8988T (cell line): ENCODE results near the gene FBXO24.
"Not testable (repeated sequence)": the region's sequence is repeated elsewhere in the genome, so short reads cannot be mapped to it uniquely, and the experiment has no call there.

Source experiments
- DNase-seq: peaks from one replicate; pipeline ENCODE4 v3.0.0; 2011

Gene FBXO24

DNA sequence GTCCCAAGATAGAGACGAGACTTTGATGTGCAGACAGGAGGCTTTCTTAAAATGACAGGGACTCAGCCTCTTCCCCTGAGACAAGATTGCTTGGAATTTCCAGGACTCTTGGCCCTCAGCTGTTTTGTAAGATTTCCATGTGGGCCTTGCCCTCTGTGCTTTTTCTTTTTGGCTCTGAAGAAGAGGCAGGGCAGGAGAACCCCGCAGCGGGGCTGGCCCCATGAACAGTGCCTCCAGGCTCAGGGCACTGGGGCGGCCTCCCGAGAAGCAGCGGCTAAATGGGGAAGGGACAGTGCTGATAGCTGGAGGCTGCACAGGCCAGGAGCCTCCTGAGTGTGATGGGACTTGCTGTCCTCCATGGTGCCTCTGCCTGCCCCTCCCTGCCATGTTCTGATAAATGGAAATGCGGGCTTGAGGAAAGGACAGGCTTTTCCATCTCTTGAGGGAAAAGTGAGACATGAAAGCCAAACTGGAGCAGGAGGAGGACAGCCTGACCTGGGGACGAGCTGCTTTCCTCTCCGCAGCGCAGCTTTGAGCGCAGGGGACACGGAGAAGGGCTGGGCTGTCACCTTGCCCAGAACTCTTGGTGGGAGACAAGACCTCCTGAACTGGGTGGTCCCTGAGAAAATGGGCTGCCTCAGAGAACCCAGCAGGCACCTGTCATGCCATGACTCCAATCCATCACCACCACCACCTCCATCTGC, 24.5 kb upstream of the FBXO24 start:
- DNase-seq = no peak

DNA sequence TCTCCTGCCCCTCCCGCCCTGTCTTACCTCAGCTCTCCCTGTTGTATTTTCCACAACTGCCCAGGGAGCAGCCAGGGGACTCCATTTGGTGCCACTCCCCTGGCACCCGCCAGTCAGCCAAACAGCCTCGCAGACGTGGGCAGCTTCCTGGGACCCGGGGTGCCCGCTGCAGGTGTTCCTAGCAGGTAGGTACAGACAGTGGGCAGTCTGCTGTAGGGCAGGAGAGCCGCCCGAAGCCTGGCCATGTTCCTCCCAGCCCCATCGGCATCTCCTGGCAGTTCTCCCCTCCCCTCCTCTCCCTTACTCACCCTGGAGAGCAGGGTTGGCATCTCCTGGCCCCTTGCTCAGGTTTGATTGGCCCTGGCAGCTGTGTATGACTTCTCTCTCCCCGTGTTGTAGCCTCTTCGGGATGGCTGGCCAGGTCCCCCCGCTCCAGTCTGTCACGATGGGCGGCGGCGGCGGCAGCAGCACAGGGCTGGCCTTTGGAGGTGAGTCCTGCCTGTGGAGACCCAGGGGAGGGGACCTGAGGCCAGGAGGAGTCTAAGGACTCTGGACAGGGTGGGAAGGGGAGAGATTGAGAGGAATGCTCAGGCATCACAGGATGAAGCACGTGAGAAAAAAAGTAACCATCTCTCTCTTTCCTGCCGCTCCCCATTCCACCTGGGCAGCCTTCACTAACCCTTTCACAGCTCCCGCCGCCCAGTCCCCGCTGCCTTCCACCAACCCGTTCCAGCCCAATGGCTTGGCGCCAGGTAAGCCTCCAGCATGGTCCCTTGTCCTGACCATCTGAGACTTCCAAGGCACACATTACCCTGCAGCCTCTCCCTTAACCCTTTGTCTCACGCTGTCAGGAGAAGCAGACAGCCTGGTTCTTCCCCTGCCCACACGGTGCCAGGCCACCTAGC, 23.7 kb upstream of the FBXO24 start:
- DNase-seq = no peak

DNA sequence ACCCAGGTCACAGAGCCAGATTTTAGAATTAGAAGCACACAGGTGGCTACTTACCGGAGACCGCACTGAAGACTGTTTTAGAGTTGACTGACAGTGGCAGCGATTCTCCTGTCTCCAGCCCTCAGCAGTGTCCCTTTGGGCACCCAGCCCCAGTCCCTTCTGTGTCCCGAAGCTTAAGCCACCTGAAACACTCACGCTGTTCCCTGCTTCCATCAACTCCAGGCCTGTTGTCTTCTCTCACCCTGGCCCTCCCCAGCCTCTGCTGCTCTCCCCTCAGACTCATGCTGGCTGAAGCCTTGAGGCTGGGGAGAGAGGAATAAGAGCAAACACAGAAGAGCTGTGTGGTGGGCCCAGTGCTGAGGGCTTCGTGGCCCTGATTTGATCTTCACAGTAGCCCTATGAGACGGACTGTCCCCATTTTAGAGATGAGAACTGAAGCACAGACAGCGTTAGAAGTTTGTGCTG, 23.0 kb upstream of the FBXO24 start:
- DNase-seq = no peak

DNA sequence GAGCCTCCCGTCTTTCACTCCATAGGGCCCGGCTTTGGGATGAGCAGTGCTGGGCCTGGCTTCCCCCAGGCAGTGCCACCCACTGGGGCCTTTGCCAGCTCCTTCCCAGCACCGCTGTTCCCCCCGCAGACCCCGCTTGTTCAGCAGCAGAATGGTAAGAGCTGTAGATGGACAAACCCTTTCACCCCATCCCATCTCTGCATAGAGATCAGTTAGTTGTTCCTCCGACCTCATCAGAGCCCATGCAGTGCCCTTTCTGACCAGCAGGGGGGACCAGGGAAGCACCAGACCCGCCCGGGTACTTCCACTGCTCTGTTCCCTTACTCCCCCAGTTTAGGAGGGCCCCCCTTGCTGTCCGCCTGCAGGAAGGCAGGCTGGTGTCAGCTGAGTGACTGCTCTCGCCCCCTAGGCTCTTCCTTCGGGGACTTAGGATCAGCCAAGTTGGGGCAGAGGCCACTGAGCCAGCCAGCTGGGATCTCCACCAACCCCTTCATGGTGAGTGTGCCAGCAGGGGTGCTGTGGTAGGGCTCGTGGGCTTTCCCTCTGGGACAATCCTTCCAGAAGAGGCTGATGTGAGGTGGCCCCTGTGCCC, 22.2 kb upstream of the FBXO24 start:
- DNase-seq = peak; percentile 88

DNA sequence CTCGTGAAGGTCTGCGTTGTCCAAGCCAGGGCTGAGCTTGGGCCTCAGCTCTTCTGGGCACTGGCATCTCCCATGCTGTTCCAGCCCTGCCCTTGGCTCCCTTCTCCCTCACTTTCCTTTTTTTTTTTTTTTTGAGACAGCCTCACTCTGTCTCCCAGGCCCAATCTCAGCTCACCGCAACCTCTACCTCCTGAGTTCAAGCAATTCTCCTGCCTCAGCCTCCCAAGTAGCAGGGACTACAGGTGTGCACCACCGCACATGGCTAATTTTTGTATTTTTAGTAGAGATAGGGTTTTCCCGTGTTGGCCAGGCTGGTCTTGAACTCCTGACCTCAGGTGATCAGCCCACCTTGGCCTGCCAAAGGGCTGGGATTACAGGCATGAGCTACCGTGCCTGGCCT, 21.7 kb upstream of the FBXO24 start:
- not testable (repeated sequence) for DNase-seq

DNA sequence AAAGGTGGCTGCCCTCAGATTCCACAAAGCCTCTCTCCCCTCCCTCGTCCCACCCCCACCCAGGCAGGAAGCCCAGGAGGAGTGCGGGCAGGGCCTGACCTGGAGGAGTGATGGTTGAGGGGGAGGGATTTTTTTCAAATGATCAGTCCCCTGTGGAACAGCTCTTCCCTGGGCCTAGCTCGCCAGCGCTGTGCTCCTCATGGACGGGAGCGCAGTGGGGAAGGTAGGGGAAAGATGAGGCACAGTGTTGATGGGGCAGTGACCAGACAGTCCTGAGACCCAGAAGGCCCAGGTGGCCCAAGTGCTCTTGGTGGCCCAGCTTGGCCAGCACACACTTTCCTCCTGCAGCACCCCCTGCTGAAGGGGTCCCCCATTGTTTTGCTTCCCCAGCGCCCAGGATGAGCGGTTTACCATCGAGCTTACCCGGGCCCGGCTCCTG, 21.0 kb upstream of the FBXO24 start:
- DNase-seq = no peak

DNA sequence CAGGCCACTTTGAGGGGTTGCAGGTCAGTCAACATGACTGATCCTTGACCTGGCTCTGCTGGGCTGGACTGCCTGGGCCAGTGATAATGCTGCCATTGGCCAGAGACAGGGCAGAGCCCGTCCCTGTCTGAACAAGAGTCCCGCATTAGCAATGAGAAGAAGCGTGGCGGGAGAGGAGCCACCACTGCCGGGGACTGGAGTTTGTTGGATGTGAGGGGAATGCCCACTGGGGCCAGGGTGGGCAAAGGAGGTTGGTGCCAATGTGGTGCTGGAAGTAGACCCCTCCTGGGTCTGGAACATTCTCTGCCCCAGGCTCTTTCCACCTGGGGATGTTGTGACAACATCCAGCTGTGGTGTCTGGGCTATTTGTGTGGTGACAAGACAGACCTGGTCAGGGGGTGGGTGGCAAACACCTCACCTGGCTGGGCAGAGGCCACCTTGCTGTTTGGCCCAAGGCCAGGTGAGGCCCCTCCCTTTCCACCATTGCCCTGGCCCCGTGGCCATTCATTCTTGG, 20.1 kb upstream of the FBXO24 start:
- DNase-seq = no peak

DNA sequence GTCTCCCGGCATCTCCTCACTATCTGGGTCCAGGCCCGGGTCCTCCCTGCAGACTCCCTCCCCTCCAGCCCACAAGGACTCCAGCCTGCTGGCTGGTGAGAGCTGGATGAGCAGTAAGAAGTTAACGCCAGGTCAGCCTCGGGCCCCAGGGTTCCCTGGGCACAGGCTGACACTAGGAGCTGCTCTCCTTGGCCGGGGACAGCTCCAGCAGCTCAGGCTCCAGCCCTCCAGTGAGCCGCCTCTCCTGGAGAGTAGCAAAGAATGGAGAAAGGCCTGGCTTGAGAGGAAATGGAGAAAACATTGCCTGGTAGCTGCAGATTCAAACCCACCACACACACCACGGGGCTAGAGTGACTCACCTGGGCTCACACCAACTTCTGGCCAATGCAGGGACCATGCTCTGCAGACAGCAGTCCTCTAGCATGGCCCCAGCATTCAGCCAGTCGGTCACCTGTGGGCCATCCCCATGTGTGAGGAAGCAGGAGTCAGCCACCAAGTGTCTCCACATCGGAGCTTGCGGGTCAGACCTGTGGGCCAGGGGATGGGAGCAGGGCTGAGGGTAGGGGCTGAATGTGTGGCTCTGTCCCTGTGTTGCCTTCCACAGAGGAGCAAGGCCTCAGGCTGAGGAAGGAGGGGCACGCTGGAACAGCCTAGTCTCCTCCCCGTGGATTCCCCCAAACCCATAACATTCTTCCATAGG, 18.9 kb upstream of the FBXO24 start:
- no peak for DNase-seq

DNA sequence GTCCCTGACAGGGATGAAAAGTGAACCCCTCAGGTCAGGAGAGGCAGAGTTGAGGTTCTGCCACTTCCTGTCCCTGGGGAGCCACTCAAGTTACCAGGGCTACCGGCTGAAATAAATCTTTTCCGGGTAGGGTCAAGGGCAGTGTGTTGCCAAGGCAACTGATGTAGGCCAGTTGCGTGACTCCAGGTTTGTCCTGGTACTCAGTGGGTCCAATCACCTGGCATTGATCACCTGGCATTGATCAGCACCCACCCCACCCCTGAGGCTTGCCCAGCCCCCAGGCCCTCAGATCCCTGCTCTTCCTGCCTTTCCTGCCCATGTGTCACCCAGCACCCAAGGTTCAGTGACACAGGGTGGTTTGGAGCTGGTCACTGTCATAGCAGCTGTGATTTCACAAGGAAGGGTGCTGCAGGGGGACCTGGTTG, 18.4 kb upstream of the FBXO24 start:
- DNase-seq = no peak

DNA sequence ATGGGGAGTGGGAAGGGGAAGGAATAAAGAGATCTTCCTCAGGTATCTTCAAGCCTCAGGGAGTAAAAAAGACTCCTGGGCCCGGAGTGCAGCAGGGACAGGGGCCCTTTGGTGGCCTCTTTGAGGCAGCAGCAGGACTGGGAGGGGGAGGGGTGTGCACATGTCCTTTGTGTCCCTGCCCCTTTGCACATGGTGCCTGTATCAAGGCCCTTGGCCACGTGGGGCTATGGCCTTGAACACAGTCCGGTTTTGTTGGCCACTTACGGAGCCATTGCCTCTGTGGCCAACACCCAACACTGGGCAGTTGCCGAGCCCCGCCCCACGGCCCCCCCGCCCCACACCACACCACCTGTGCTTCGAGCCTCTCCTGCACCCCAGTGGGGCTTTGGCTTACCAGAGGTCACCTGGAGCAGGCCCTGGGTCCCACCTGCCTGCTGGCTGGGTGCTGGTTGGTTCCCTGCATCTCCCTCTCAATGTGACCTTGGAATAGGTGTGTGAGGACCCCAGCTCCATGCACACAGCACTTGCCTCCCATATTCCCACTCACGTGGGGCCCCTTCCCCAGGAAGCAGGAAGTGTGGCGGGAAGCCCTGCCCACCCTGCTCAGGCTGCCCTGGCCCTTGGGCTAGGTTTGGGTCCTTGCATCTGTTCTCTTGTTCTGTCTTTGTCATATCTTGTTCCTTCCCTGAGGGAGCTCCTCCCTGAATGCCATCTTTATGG, 17.8 kb upstream of the FBXO24 start:
- DNase-seq = no peak

DNA sequence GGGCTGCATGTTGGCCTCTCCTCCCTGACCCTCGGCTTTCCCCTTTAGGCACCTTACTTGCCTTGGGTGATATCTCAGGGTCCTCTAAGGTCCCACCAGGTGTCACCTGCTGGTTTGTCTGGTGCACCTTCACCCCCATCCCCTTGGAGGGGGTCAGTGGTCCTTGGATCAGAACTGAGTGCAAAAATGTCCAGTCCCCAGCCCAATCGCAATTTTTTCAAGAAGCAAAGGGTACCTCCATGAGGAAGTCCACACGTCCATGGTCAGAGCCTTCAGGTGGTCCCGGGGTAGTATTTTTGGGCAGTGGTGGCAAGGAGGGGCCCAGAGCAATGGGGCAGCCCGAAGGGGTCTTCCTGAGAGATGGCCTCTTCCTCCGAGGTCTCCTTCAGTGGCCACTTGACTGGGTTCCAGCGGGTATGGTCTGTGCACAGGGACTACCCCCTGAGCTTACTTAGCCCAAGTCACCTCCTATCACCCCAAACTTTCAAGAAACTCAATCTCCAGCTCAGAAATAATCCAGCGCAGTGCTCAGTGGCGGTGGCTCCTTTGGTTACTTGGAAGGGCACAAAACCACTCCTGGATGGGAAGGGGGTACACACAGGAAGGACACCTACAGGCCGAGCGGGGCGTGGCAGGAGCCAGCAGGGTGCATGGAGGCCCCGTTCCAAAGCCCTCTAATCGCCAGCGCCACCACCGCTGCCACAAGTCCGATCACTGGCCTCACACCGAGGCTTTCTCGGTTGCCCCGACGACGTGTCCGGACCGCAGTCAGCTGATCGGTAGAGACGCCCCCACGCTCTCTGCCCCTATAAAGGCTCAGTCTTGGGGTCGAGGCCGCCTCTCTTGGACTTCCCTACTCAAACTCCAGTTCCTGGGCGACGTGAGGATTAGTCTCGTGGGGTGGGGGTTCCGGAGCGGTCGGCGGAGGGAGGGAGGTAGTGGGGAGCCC, 17.0 kb upstream of the FBXO24 start:
- DNase-seq = no peak

DNA sequence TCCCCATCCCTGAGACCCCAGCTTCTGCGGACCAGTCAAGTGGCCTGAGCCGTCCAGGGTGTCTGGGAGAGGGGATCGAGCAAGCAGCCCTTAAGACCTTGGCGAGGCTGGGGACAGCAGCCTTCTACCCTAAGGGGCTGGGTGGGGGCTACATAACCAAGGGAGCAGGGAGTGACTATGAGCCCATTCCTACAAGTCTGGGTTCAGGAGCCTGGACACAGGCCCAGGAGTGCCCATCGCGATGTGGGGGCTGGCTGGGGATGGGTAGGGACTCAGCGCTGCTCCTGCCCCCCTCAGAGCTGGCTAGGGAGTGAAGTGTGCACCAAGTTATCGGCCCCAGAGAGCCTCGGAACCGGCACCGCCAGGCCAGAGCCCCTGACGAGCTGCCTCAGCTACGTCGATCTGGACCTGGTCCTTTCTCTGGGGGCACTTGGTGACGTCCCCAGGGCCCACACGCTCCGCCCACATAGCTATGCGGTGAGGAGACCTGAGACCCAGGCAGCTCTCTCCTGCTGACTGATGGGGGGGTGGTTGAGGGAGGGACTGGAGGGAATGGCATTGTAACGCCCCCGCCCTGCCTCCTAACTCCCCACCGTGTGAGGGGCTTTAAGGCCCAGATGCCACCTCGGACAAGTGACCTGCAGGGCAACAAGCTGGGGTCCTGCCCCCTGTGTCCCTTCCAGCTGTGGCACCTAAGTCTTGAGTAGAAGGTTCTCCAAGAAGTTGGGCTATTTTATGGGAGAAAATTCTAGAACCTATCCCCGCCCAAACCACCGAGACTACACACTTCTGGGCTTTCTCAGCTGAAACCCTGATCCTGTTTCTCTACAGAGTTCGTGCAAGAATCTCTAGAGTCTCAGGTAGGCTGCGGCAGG, 14.9 kb upstream of the FBXO24 start:
- DNase-seq = no peak

DNA sequence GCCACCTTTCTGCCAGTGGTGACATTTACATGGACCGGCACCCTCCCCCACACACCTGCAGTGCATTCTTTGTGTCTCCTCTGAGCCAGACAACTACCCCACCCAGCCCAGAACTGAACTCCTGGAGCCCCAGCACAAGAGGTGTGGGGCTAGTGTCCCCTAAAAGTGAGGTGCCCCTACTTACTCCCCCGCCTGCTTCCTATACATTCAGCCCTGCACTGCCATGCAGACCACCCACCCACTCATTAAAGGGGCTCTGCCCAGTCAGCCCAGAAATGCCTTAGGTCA, 14.4 kb upstream of the FBXO24 start:
- DNase-seq = no peak

DNA sequence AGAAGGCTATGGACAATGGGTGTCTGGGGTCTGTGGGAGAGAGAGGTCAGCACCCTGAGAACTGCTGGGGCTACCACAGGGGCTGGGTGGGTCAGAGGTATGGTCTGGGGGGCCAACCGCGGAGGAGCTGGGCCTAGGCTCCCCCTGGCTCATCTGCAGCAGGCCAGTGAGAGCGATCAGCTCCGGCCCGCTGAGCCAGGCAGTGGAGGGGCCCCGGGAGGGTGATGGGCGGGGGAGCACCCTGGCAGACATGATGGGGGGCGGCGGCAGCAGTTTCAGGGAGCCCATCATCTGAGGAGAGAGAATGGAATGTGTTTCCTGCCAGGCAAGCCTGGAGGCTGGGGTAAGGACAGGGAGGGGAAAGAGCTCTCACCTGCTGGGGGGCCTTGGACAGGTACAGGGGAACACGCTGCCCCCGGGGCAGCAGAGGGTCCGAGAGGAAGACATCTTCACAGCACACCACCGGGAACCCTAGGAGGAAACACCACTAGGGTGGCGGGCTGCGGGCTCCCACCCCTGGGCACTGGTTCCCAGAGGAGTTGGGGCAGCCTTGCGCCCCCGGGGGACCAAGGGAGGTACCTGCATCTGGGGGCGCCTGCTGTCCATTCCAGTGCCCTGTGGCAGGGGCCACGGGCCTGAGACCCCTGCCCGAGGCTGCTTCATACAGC, 13.7 kb upstream of the FBXO24 start:
- DNase-seq = no peak

DNA sequence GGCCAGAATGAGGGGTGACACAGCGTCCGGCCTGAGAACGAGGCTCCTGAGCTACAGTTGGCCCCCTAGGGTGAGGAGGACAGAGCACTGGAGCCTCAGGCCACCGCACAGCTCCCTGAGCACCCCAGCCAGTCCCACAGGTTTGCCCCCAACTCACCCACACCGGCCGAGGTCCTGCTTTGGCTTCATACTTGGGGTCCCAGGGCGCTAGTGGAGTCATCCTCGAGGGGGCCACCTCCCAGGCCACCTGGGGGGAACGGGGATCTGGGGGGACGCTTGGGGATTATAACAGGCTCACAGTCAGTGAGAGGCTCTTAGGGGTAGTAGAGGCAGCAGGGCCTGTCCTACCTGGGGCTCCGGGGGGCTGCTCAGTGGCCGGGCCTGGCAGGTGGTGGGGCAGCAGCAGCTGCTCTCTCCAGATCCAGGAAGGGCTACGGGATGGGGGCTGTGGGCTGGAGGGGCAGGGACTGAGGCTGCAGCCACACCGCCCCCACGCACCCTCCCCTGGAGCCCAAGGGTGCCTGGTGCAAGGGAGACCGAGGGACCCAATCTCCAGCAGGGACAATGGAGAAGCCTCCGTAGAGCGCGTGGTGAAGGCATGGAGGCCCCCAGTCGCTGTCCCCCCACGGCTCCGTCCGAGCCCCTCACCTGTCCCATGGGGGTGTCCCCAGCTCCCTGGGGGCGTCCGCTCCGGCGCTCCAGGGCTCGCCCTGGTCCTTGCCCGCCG, 13.0 kb upstream of the FBXO24 start:
- DNase-seq = no peak

DNA sequence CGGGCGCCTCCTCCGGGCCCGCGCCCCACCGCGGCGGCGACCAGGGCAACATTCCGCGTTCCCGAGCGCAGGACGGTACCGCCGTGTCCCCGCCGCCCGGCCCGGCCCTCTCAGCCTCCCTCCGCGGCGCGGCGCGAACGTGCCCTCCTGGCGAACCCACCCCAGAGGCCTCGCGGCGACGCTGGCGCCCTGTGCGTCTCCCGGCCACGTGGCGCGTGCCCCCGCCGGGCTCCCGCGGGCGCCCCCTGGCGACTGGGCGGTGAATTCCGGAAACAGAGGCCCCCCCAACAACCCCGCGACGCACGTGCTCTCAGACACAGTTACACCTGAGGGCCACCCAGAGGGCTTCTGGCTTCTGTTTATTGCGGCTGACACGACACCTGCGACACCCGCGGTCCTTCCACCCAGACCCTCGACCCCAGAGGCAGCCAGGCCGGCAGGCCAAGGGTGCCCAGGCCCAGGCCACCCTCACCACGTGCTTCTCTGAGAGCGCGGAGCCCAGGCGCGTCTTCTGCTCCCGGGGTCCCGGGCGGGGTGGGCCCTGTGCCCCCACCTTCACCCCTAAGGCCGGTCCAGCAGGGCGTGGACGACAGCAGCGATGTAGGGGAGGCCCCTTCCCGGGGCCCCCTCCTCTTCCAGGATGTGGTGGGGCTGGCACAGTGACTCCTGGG, 12.3 kb upstream of the FBXO24 start, which contains the start of gene SAP25:
SAP25 (minus strand) TSS at position 210 of the 671 bp plus-strand sequence; CDS start at position 52, 158 bp downstream.
- DNase-seq = no peak

DNA sequence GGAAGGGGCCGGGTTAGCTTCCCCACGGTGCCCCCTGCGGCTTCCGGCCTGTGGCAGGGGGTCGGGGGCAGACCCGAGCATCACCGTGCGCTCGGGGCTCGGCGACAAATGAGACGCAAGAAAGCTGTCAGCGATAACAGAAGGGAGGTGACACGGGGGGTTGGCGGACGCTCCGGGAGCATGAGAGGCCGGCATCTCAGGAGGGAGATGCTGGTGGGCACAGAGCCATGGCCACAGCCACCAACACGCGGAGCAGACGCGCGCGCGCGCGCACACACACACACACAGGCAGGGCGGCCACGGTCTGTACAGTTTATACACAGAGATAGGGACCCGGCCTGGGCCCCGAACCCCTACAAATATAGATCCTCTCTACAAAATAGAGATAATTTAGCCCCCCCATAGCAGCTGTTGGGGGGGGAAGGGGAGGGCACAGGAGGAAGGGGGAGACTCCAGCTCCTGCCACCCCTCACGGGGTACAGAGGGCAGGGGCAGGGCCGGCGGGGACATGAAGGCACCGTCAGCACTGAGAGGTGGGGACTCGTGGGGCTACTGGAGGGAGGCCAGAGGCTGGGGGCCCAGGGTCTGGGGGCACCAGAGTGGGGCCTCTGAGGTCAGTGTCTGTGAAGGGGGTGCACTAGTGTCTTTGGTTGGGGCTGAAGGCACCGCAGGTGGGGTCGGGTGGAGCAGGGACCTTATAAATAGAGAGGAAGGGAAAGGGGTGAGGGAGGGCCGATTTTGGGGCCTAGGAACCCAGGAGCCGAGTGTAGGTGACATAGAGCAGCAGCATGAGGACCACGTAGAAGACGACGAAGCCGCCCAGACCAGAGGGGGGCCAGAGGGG, 11.5 kb upstream of the FBXO24 start:
- no peak for DNase-seq
